Measurements from ENCODE around the gene MAPK10. TPM values are rescaled to one million over a fixed set of nuclear protein-coding genes. Genes with fewer than 3 reads are reported as not detected.

Gene MAPK10
- polyA plus RNA-seq, 1 donor (not counting 4 experiments of a cell fraction or from before 2014, with no cell fraction given), result 8.2 TPM

- FAIRE-seq (no peak), DNase-seq (ENCODE audit: low read depth, low spot score) (no peak)
- Histone ChIP-seq H3K9ac (ENCODE audit: control insufficient read depth, extremely low read depth, insufficient read depth, low read length) (no peak overlapping the region), H2AFZ (ENCODE audit: control insufficient read depth, low read length) (no peak overlapping the region), H3K4me1 (ENCODE audit: control insufficient read depth, extremely low read depth, insufficient read depth, low read length) (peaks cover 5% of the 10 kb centered on the region), H3K4me3 (ENCODE audit: control insufficient read depth in 2 of 3, extremely low read depth in 1 of 3, insufficient read depth in 2 of 3, low read depth in 1 of 3, low read length in 3 of 3) (no peak overlapping the region), H4K20me1 (ENCODE audit: control insufficient read depth, extremely low read depth, insufficient read depth, low read length) (no peaks in the 10 kb centered on the region), H3K4me2 (ENCODE audit: control insufficient read depth, extremely low read depth, insufficient read depth, low read depth, low read length) (no peak overlapping the region), H3K36me3 (ENCODE audit: control insufficient read depth in 2 of 2, extremely low read depth in 1 of 2, insufficient read depth in 2 of 2, low read length in 2 of 2) (no peaks in the 10 kb centered on the region), H3K27ac (ENCODE audit: control insufficient read depth, insufficient read depth, low read length) (no peak overlapping the region), H3K79me2 (ENCODE audit: control insufficient read depth, insufficient read depth, low read length) (no peaks in the 10 kb centered on the region), H3K27me3 (ENCODE audit: control insufficient read depth, extremely low read depth, insufficient read depth, low read length) (no peaks in the 10 kb centered on the region), H3K9me3 (ENCODE audit: control insufficient read depth, low read depth, low read length) (no peaks in the 10 kb centered on the region), H3K9me1 (ENCODE audit: control insufficient read depth, extremely low read depth, insufficient read depth, low read length) (no peaks in the 10 kb centered on the region)
- TF ChIP-seq EZH2 (IDR thresholded peaks at IDR 0.05; ENCODE audit: low read length) (no peak), CTCF (optimal IDR thresholded peaks at IDR 0.05 in 1 of 3, IDR thresholded peaks at IDR 0.05 in 1 of 3, conservative IDR thresholded peaks at IDR 0.05 in 1 of 3; ENCODE audit: extremely low read depth in 1 of 3, insufficient read depth in 2 of 3, low read length in 3 of 3) (no peak)
- dilution Hi-C loops (cut with MboI; ENCODE audit: extremely low pct_ligation_motif_present, low sequenced_read_pairs), result no loop called here
These were observed 30.4 kb downstream of the MAPK10 start for GRCh38 chr4:86329431-86329830.

GRCh38 chr4:86326400-86326799 lies 33.5 kb downstream of the MAPK10 start:
- no peaks in the 10 kb centered on the region for H3K36me3 ChIP-seq (ENCODE audit: control insufficient read depth in 2 of 2, extremely low read depth in 1 of 2, insufficient read depth in 2 of 2, low read length in 2 of 2)
- no peak overlapping the region for H3K27ac ChIP-seq (ENCODE audit: control insufficient read depth, insufficient read depth, low read length)
- no peak overlapping the region for H3K4me2 ChIP-seq (ENCODE audit: control insufficient read depth, extremely low read depth, insufficient read depth, low read depth, low read length)
- H3K4me1 ChIP-seq (ENCODE audit: control insufficient read depth, extremely low read depth, insufficient read depth, low read length), result peaks cover 3% of the 10 kb centered on the region
- DNase-seq (ENCODE audit: low read depth, low spot score) (no peak), FAIRE-seq (no peak)
- no peaks in the 10 kb centered on the region for H3K79me2 ChIP-seq (ENCODE audit: control insufficient read depth, insufficient read depth, low read length)
- TF ChIP-seq EZH2 (IDR thresholded peaks at IDR 0.05; ENCODE audit: low read length) (no peak), CTCF (optimal IDR thresholded peaks at IDR 0.05 in 1 of 3, IDR thresholded peaks at IDR 0.05 in 1 of 3, conservative IDR thresholded peaks at IDR 0.05 in 1 of 3; ENCODE audit: extremely low read depth in 1 of 3, insufficient read depth in 2 of 3, low read length in 3 of 3) (no peak)
- dilution Hi-C loops (cut with MboI; ENCODE audit: extremely low pct_ligation_motif_present, low sequenced_read_pairs), result no loop called here
- no peak overlapping the region for H2AFZ ChIP-seq (ENCODE audit: control insufficient read depth, low read length)
- no peaks in the 10 kb centered on the region for H3K9me3 ChIP-seq (ENCODE audit: control insufficient read depth, low read depth, low read length)
- H3K9me1 ChIP-seq (ENCODE audit: control insufficient read depth, extremely low read depth, insufficient read depth, low read length), result no peaks in the 10 kb centered on the region
- no peaks in the 10 kb centered on the region for H3K27me3 ChIP-seq (ENCODE audit: control insufficient read depth, extremely low read depth, insufficient read depth, low read length)
- H3K4me3 ChIP-seq (ENCODE audit: control insufficient read depth in 2 of 3, extremely low read depth in 1 of 3, insufficient read depth in 2 of 3, low read depth in 1 of 3, low read length in 3 of 3), result no peak overlapping the region
- H4K20me1 ChIP-seq (ENCODE audit: control insufficient read depth, extremely low read depth, insufficient read depth, low read length), result no peaks in the 10 kb centered on the region
- no peak overlapping the region for H3K9ac ChIP-seq (ENCODE audit: control insufficient read depth, extremely low read depth, insufficient read depth, low read length)

Measured in keratinocyte (primary cell).